Measurements from ENCODE around the gene ZNF654.

The ZNF654 gene

DNA sequence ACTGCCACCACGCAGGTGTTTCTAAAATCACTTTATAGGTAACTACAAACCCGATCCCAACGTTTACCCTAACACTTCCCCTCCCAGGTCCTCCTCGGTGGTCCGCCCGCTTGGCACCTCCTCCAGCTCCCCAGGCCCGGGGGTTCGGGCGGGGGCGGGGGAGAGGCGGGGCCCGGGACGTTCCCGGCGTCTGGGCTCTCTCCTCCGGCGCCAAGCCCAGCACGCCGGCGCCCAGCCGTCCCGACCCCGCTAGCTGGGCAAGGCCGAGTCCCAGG, 812 bp upstream of the ZNF654 start:
- H3K4me3 ChIP-seq (ENCODE audit: low read depth in 1 of 5, low read length in 5 of 5), result peak overlapping the region; percentile 86 to 98 (median 96)
- peak overlapping the region; percentile 77 to 97 (median 94) for H3K9ac ChIP-seq (ENCODE audit: low read length in 5 of 5)
- peak overlapping the region; percentile 90 for H3K27ac ChIP-seq (ENCODE audit: low read depth, low read length)
- peaks cover 13 to 19% (median 14%) of the 10 kb centered on the region in 5 donors for H3K36me3 ChIP-seq (ENCODE audit: control insufficient read depth in 5 of 5, insufficient read depth in 5 of 5, low read length in 5 of 5)
- peaks cover 0 to 39% (median 35%) of the 10 kb centered on the region in 5 donors for H3K4me1 ChIP-seq (ENCODE audit: control insufficient read depth in 5 of 5, insufficient read depth in 5 of 5, low read length in 5 of 5)
- H3K9me3 ChIP-seq (ENCODE audit: control insufficient read depth in 5 of 5, low read length in 5 of 5), result no peaks in the 10 kb centered on the region
- H3K27me3 ChIP-seq (ENCODE audit: control insufficient read depth in 5 of 5, insufficient read depth in 4 of 5, low read length in 5 of 5), result no peaks in the 10 kb centered on the region

- H3K36me3 ChIP-seq (ENCODE audit: control insufficient read depth in 5 of 5, insufficient read depth in 5 of 5, low read length in 5 of 5), result peaks cover 13 to 19% (median 14%) of the 10 kb centered on the region in 5 donors
- peak overlapping the region; percentile 96 to 98 (median 96) for H3K4me3 ChIP-seq (ENCODE audit: low read depth in 1 of 5, low read length in 5 of 5)
- H3K27ac ChIP-seq (ENCODE audit: low read depth, low read length), result peak overlapping the region; percentile 90
- no peaks in the 10 kb centered on the region for H3K9me3 ChIP-seq (ENCODE audit: control insufficient read depth in 5 of 5, low read length in 5 of 5)
- peaks cover 0 to 50% (median 41%) of the 10 kb centered on the region in 5 donors for H3K4me1 ChIP-seq (ENCODE audit: control insufficient read depth in 5 of 5, insufficient read depth in 5 of 5, low read length in 5 of 5)
- H3K9ac ChIP-seq (ENCODE audit: low read length in 5 of 5), result peak overlapping the region; percentile 91 to 97 (median 97)
- no peaks in the 10 kb centered on the region for H3K27me3 ChIP-seq (ENCODE audit: control insufficient read depth in 5 of 5, insufficient read depth in 4 of 5, low read length in 5 of 5)
Measured at GRCh38 chr3:88059380-88060170, 520 bp downstream of the ZNF654 start.

DNA sequence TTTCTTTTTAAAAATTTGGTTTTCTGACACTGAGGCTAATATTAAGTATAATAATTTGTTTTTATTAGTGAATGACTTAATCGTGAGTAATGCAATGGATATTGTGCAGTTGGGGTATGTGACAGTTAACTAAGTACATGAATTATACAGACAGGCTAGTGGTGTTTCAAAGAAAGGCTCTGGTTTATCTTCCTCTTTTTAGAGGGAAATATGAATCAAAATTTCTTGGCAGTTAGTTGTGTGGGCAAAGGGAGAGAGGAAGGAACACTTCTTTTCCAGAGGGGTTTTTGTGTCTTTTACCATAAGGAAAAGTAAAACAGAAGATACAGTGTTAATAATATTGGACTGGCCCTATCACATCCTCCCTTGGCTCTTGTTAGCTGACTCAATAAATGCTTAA, 2.7 kb downstream of the ZNF654 start:
- peaks cover 0 to 3% (median 0%) of the 10 kb centered on the region in 5 donors for H3K36me3 ChIP-seq (ENCODE audit: control insufficient read depth in 5 of 5, insufficient read depth in 5 of 5, low read length in 5 of 5)
- H3K27me3 ChIP-seq (ENCODE audit: control insufficient read depth in 5 of 5, insufficient read depth in 4 of 5, low read length in 5 of 5), result no peaks in the 10 kb centered on the region
- peak overlapping the region; percentile 10 for H3K27ac ChIP-seq (ENCODE audit: low read depth, low read length)
- H3K9ac ChIP-seq (ENCODE audit: low read length in 5 of 5), result peak overlapping the region in 2 of 5 donors; percentile 6 to 63
- H3K4me3 ChIP-seq (ENCODE audit: low read depth in 1 of 5, low read length in 5 of 5), result no peak overlapping the region
- peaks cover 0 to 44% (median 41%) of the 10 kb centered on the region in 5 donors for H3K4me1 ChIP-seq (ENCODE audit: control insufficient read depth in 5 of 5, insufficient read depth in 5 of 5, low read length in 5 of 5)
- no peaks in the 10 kb centered on the region for H3K9me3 ChIP-seq (ENCODE audit: control insufficient read depth in 5 of 5, low read length in 5 of 5)

DNA sequence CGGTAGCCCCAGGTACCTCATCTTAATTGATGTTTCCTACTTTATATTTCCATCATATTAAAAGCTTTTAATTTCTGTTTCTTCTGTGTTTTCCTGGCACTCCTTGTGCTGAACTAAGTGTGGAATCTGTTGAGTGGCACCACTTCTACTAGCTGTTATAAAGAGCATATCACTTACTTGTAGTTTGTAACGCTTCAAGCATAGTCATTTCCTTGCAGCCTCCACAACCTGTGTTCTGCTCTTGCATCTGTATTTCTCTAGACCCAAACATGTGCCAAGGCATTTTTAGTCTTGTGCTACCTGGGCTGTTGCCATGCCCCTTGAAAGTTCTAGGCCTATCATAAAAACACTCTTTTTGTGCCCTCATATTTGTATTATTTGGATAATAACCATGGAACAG, 16.0 kb downstream of the ZNF654 start:
- H3K9ac ChIP-seq (ENCODE audit: low read length in 5 of 5), result peak overlapping the region in 1 of 5 donors; percentile 15
- H3K4me3 ChIP-seq (ENCODE audit: low read depth in 1 of 5, low read length in 5 of 5), result no peak overlapping the region
- peaks cover 0 to 6% (median 0%) of the 10 kb centered on the region in 5 donors for H3K9me3 ChIP-seq (ENCODE audit: control insufficient read depth in 5 of 5, low read length in 5 of 5)
- H3K27me3 ChIP-seq (ENCODE audit: control insufficient read depth in 5 of 5, insufficient read depth in 4 of 5, low read length in 5 of 5), result no peaks in the 10 kb centered on the region
- H3K4me1 ChIP-seq (ENCODE audit: control insufficient read depth in 5 of 5, insufficient read depth in 5 of 5, low read length in 5 of 5), result peaks cover 0 to 14% (median 6%) of the 10 kb centered on the region in 5 donors
- no peaks in the 10 kb centered on the region for H3K36me3 ChIP-seq (ENCODE audit: control insufficient read depth in 5 of 5, insufficient read depth in 5 of 5, low read length in 5 of 5)
- no peak overlapping the region for H3K27ac ChIP-seq (ENCODE audit: low read depth, low read length)

- Histone ChIP-seq H3K36me3 (ENCODE audit: control insufficient read depth in 5 of 5, insufficient read depth in 5 of 5, low read length in 5 of 5) (no peaks in the 10 kb centered on the region), H3K9ac (ENCODE audit: low read length in 5 of 5) (peak overlapping the region in 1 of 5 donors; percentile 15), H3K27me3 (ENCODE audit: control insufficient read depth in 5 of 5, insufficient read depth in 4 of 5, low read length in 5 of 5) (no peaks in the 10 kb centered on the region), H3K4me1 (ENCODE audit: control insufficient read depth in 5 of 5, insufficient read depth in 5 of 5, low read length in 5 of 5) (peaks cover 0 to 14% (median 6%) of the 10 kb centered on the region in 5 donors), H3K4me3 (ENCODE audit: low read depth in 1 of 5, low read length in 5 of 5) (no peak overlapping the region), H3K27ac (ENCODE audit: low read depth, low read length) (no peak overlapping the region), H3K9me3 (ENCODE audit: control insufficient read depth in 5 of 5, low read length in 5 of 5) (peaks cover 0 to 6% (median 0%) of the 10 kb centered on the region in 5 donors)
Measured at GRCh38 chr3:88075497-88075896, 16.4 kb downstream of the ZNF654 start.

DNA sequence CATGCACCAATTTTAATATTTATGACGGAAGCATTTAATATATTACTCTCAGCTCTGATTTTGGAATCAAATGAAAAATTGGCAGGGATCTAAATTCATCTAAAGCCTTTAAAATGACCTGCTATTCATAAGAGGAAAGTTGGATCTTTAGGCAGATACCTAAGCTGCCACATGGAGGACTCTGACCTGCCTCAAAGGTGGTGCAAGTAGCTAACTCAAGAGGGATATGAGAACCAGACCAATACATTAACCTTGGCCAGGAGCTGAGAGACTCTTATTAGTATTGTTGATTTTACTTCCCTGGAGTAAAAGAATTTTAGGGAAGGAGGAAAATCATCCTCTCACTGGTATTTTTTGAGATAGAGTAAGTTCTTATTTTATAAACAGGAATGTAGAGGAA, 17.7 kb downstream of the ZNF654 start:
- Histone ChIP-seq H3K9ac (ENCODE audit: low read length in 5 of 5) (no peak overlapping the region), H3K27me3 (ENCODE audit: control insufficient read depth in 5 of 5, insufficient read depth in 4 of 5, low read length in 5 of 5) (no peaks in the 10 kb centered on the region), H3K4me3 (ENCODE audit: low read depth in 1 of 5, low read length in 5 of 5) (no peak overlapping the region), H3K36me3 (ENCODE audit: control insufficient read depth in 5 of 5, insufficient read depth in 5 of 5, low read length in 5 of 5) (peaks cover 0 to 5% (median 0%) of the 10 kb centered on the region in 5 donors), H3K9me3 (ENCODE audit: control insufficient read depth in 5 of 5, low read length in 5 of 5) (peaks cover 0 to 8% (median 0%) of the 10 kb centered on the region in 5 donors), H3K27ac (ENCODE audit: low read depth, low read length) (no peak overlapping the region), H3K4me1 (ENCODE audit: control insufficient read depth in 5 of 5, insufficient read depth in 5 of 5, low read length in 5 of 5) (peaks cover 0 to 14% (median 6%) of the 10 kb centered on the region in 5 donors)

DNA sequence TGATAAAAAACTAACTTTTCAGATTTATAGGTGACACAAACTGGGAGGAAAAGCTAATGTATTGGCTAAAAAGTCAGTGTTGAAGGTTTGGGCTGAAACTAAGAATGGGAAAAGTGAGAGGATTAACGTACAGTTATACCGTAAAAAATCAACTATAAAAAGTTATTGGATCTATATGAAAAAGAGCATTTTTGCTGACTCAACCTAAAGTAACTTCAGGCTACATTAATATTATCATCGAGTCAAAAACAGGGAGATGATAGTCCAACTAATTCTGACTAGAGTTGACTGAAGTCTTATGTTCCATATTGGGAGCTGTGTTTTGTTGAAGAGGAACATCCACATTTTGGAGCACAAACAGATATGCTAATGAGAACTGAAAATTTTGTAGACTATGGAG, 19.9 kb downstream of the ZNF654 start:
- peaks cover 0 to 5% (median 0%) of the 10 kb centered on the region in 5 donors for H3K9me3 ChIP-seq (ENCODE audit: control insufficient read depth in 5 of 5, low read length in 5 of 5)
- H3K4me1 ChIP-seq (ENCODE audit: control insufficient read depth in 5 of 5, insufficient read depth in 5 of 5, low read length in 5 of 5), result peaks cover 0 to 14% (median 6%) of the 10 kb centered on the region in 5 donors
- H3K4me3 ChIP-seq (ENCODE audit: low read depth in 1 of 5, low read length in 5 of 5), result no peak overlapping the region
- no peak overlapping the region for H3K9ac ChIP-seq (ENCODE audit: low read length in 5 of 5)
- no peaks in the 10 kb centered on the region for H3K27me3 ChIP-seq (ENCODE audit: control insufficient read depth in 5 of 5, insufficient read depth in 4 of 5, low read length in 5 of 5)
- H3K36me3 ChIP-seq (ENCODE audit: control insufficient read depth in 5 of 5, insufficient read depth in 5 of 5, low read length in 5 of 5), result peaks cover 0 to 6% (median 0%) of the 10 kb centered on the region in 5 donors
- no peak overlapping the region for H3K27ac ChIP-seq (ENCODE audit: low read depth, low read length)

- H3K36me3 ChIP-seq (ENCODE audit: control insufficient read depth in 5 of 5, insufficient read depth in 5 of 5, low read length in 5 of 5), result peaks cover 0 to 10% (median 5%) of the 10 kb centered on the region in 5 donors
- H3K9ac ChIP-seq (ENCODE audit: low read length in 5 of 5), result no peak overlapping the region
- no peaks in the 10 kb centered on the region for H3K27me3 ChIP-seq (ENCODE audit: control insufficient read depth in 5 of 5, insufficient read depth in 4 of 5, low read length in 5 of 5)
- peaks cover 0 to 5% (median 0%) of the 10 kb centered on the region in 5 donors for H3K9me3 ChIP-seq (ENCODE audit: control insufficient read depth in 5 of 5, low read length in 5 of 5)
- H3K4me1 ChIP-seq (ENCODE audit: control insufficient read depth in 5 of 5, insufficient read depth in 5 of 5, low read length in 5 of 5), result peaks cover 0 to 5% (median 0%) of the 10 kb centered on the region in 5 donors
- H3K4me3 ChIP-seq (ENCODE audit: low read depth in 1 of 5, low read length in 5 of 5), result no peak overlapping the region
- no peak overlapping the region for H3K27ac ChIP-seq (ENCODE audit: low read depth, low read length)
Measured at GRCh38 chr3:88082854-88083253, 23.8 kb downstream of the ZNF654 start.

DNA sequence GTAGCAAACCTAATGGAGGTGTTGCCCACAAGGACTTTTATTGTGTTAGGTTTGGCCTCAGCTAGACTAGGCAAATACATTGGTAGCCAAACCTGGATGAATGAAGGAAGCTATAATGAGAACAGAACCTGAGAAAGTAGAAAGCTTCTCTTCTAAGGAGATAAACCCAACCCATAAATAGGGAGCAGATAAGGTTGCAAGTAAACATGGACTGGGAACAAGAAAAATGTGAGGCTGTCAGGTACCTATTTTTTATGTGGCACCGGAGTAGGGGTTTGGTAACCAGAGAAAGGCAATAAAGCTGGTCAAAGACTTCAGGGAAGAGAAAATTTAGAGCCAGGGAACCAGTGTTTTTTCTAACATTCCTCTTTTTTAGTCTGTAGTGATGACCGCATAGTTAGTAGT, 25.0 kb downstream of the ZNF654 start:
- Histone ChIP-seq H3K9ac (ENCODE audit: low read length in 5 of 5) (no peak overlapping the region), H3K36me3 (ENCODE audit: control insufficient read depth in 5 of 5, insufficient read depth in 5 of 5, low read length in 5 of 5) (peaks cover 0 to 10% (median 5%) of the 10 kb centered on the region in 5 donors), H3K27me3 (ENCODE audit: control insufficient read depth in 5 of 5, insufficient read depth in 4 of 5, low read length in 5 of 5) (no peaks in the 10 kb centered on the region), H3K9me3 (ENCODE audit: control insufficient read depth in 5 of 5, low read length in 5 of 5) (peaks cover 0 to 5% (median 0%) of the 10 kb centered on the region in 5 donors), H3K4me1 (ENCODE audit: control insufficient read depth in 5 of 5, insufficient read depth in 5 of 5, low read length in 5 of 5) (peaks cover 0 to 5% (median 0%) of the 10 kb centered on the region in 5 donors), H3K4me3 (ENCODE audit: low read depth in 1 of 5, low read length in 5 of 5) (no peak overlapping the region), H3K27ac (ENCODE audit: low read depth, low read length) (no peak overlapping the region)

DNA sequence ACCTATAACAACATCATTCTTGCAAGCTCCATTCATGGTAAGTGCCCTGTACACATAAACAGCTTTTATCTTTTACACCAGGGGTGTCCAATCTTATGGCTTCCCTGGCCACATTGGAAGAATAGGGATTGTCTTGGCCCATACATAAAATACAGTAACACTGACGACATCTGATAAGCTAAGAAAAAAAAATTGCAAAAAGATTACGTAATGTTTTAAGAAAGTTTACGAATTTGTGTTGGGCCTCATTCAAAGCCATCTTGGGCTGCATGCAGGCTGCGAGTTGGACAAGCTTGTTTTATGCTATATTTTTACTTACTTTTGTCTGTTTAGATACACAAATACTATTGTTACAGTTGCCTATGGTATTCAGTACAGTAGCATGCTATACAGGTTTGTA, 31.6 kb downstream of the ZNF654 start:
- H3K36me3 ChIP-seq (ENCODE audit: control insufficient read depth in 5 of 5, insufficient read depth in 5 of 5, low read length in 5 of 5), result peaks cover 0 to 17% (median 7%) of the 10 kb centered on the region in 5 donors
- H3K27ac ChIP-seq (ENCODE audit: low read depth, low read length), result no peak overlapping the region

More for the DNA sequence above, 31.6 kb downstream of the ZNF654 start:
- H3K9ac ChIP-seq (ENCODE audit: low read length in 5 of 5), result no peak overlapping the region
- H3K4me3 ChIP-seq (ENCODE audit: low read depth in 1 of 5, low read length in 5 of 5), result no peak overlapping the region
- no peaks in the 10 kb centered on the region for H3K4me1 ChIP-seq (ENCODE audit: control insufficient read depth in 5 of 5, insufficient read depth in 5 of 5, low read length in 5 of 5)
- no peaks in the 10 kb centered on the region for H3K27me3 ChIP-seq (ENCODE audit: control insufficient read depth in 5 of 5, insufficient read depth in 4 of 5, low read length in 5 of 5)
- H3K9me3 ChIP-seq (ENCODE audit: control insufficient read depth in 5 of 5, low read length in 5 of 5), result no peaks in the 10 kb centered on the region

Data from subcutaneous abdominal adipose tissue (tissue), 5 donors.